Non-pigmented ciliary epithelial cell (primary cell): ENCODE data around the gene SCN3A.

Source experiments
- DNase-seq: peaks from one replicate; pipeline ENCODE4 v3.0.0-alpha.2; 2010; ENCODE audit warnings: low read depth

Gene SCN3A

GRCh38 chr2:165112133-165112573, 91.7 kb downstream of the SCN3A start:
- no peak for DNase-seq

GRCh38 chr2:165110394-165110793, 93.5 kb downstream of the SCN3A start:
- DNase-seq: no peak

DNA sequence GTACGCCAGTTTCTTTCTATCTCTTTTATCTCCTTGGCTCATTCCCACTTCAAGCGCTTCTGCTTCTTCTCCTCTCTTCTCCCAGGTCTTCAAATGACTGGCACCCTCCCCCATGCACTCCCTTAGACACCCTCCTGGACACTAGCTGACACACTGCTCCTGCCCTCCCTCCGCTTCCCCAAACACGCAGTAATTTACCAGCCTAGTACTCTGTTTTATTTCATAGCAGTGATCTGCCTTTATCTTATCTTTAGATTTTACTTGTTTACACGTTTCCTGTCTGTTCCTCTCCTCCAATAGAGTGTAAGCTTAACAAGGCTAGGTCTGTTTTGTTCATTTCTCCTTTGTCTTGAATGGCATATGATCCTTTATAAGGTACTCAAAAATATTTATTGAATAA, 93.9 kb downstream of the SCN3A start:
- DNase-seq: no peak

- DNase-seq: no peak
These were observed 97.9 kb downstream of the SCN3A start for GRCh38 chr2:165105926-165106325.

- DNase-seq: no peak
These were observed 115.6 kb downstream of the SCN3A start for GRCh38 chr2:165087933-165088901.

- no peak for DNase-seq
These were observed 117.5 kb downstream of the SCN3A start for GRCh38 chr2:165086337-165086736.

GRCh38 chr2:165083326-165083725, 120.5 kb downstream of the SCN3A start:
- no peak for DNase-seq

DNA sequence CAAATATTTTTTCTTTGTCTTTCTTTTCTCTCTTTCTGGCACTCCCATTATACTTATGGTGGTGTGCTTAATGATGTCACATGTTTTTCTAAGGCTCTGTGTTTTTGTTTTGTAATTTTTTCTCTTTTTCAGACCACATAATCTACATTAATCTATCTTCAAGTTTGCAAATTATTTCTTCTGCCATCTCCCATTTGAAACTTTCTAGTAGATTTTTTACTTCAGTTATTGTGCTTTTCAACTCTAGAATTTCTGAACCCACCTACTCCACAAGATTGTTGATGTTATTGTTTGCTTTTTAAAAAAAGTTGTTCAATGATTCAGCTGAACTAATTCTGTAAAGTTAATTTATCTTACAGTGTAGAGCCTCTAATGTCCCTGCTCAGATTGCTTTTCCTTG, 121.4 kb downstream of the SCN3A start:
- no peak for DNase-seq

DNA sequence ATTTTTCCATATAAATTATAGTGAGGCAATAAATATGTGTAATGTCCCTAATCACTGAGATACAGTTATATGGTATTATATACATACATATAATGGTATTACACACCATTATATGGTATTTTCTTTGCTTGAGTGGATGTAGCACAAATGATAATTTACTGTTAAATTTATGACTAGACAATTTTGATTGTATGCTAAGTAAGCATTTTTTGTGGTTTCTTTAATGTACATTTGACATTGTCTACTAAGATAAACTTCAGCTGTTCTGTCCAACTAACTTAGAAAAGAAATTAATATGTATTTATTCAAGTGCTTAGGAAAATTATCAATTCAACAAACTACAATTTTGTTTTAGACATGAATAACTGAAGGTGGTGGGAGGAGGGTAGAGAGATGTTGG, 122.6 kb downstream of the SCN3A start:
- no peak for DNase-seq

DNA sequence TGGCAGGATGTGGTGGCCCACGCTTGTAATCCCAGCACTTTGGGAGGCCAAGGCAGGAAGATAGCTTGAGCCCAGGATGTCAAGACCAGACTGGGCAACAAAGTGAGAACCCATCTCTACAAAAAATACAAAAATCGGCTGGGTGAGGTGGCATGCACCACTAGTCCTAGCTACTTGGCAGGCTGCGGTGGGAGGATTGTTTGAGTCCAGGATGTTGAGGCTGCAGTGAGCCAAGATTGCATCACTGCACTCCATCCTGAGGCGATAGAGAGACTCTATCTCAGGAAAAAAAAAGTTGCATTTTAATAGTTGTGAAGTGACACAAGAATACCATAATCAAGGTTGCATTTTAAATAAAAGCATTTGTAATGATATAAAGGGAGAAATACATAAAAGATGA, 124.4 kb downstream of the SCN3A start:
- no peak for DNase-seq

DNA sequence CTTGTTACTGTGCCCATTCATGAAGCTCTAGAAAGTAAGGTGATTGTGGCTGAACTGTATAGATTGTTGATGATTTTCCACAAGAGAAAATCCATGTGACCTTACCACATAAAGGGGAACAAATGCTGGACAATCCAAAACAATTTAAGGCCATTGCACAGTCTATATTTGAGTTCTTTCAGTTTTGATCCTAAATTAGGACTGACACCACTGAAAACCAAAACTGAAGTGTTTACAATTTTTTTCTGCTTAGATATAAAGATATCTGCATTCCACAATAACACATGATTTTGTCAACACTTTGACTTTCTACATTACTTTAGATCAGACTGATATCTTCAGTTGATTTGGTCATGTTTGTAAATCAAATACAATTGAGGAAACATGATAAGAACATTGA, 124.9 kb downstream of the SCN3A start:
- DNase-seq: no peak

DNA sequence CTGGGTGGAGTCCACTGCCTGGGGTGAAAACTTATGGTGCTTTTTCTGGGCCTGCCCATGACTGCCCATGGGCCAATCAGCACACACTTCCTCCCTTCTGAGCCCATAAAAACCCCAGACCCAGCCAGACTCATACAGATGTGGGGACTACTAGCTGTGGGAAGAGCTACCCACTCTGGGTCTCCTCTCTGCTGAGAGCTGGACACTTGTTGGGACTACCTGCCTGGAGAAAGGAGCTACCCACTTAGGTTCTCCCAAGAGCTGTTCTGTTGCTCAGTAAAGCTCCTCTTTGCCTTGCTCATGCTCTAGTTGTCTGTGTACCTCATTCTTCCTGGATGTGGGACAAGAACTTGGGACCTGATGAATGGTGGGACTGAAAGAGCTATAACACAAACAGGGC, 129.0 kb downstream of the SCN3A start:
- no peak for DNase-seq

GRCh38 chr2:165074323-165074722, 129.5 kb downstream of the SCN3A start:
- no peak for DNase-seq

DNA sequence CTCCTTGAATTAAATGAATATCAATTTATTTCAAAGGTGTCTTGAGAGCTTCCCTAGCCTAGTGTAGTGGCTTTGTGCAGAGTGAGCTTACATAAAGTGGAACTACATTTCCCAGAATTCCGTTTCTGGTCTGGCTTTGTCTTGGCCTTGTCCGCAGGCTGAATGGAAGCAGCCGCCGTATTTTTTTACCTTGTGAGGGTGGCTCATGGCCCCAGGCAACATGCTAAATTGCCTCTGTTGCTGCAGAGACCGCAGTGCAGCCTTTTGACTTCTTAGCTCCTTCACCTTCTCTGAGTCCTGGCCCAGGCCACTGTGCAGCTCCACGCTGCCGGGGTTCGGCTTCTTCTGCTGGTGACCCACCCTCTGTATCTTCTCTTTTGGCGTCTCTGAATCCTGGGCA, 133.8 kb downstream of the SCN3A start:
- DNase-seq: no peak

DNA sequence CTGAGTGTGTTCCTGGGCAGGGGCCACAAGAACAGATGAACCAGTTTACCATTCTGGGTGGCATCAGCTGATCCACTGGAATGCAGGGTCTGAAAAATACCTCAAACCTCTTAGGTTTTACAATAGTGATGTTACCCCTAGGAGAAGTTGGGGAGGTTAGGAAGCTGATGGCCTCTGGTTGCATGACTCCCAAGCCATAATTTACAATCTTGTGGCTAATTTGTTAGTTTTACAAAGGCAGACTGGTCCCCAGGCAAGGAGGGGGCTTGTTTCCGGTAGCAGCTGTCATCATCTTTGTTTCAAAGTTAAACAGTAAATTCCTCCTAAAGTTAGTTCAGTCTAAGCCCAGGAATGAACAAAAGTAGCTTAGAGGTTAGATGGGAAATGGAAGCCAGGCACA, 134.7 kb downstream of the SCN3A start:
- DNase-seq: no peak

GRCh38 chr2:165068487-165068757, 135.4 kb downstream of the SCN3A start:
- DNase-seq: no peak

GRCh38 chr2:165067643-165068486, 136.0 kb downstream of the SCN3A start:
- no peak for DNase-seq

- DNase-seq: no peak
These were observed 139.1 kb downstream of the SCN3A start for GRCh38 chr2:165064743-165065142.

DNA sequence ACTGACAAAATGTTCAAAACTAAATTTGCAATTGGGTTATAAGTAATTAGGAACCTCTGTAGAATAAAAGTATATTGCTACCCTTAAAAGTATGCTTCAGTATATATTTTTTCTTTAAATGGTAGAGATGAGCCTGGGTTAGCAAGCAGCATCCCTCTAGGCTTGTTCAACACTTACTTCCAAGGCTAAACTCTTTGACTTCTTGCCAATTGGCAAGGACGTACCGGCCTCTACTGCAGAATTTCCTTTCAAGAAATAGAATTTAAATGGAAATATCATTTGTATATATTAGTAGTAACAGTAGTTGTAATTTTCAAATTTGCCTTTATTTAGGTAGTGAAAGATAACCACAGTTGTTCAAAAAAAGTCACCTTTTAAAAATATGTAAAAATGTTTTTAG, 143.4 kb downstream of the SCN3A start:
- no peak for DNase-seq

DNA sequence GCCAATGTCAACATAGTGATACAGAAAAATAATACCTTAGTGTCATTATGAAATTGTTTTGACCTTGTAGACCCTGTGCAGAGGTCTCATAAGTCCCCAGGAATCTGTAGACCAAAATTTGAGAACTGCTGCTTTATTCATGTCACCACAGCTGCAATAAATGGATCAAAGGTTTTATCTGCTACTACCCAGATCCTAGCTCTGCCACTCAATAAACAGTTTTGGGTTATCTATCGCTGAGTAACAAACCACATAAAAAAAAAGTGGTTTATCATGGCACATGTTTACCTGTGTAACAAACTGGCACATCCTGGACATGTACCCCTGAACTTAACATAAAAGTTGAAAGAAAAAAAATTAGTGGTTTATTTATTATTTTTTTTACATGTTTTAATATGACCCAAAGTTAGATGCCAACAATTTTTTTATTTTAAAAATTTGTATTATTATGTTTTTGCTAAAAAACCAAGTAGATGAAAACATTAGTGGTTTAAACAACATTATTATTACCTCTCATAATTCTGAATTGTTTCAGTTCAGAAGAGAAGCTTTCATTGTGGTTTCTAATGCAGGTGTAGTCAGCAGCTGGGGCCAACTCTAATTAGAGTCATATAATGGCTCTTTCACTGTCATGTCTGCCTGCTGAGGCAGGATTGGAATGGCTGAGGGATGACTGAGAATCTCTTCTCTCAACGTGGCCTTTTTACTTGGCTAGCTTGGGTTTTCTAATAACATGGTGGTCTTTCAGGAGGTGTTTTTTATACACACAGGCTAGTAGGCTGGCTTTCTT, 145.2 kb downstream of the SCN3A start:
- no peak for DNase-seq

DNA sequence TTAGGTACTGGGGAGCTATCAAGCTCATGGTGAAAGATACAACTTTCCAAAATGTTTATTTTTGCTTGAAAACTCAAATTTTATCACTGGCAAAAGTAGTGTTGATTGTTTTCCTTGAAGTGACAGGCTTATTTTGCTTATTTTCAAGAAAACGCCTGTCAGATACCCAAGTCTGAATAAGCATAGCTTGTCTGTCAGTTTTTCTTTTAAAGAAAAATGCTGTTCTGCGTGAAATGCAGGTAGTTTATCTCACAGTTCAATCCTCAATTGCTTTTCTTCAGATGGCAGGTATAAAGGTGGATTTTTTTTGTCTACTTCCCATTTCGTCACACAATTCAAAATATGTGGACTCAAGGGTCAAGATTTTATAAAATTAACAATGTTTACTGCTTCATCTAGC, 145.9 kb downstream of the SCN3A start:
- DNase-seq: no peak

DNA sequence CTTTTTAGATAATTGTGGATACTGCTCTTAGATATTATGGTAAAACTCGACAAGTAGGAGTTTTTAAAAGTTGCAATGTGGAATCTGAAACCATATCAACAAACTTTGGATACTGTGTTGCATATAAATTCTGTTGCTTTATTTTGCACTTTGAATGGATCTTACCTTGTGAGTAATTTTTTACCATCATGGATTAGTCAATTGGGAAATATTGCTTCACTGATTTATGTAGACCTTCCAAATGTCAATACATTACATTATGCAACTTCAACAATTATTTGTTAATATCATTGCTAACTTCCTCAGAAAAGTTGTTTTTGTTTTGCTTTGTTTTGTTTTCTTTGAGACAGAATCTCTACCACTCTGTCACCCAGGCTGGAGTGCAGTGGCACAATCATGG, 146.5 kb downstream of the SCN3A start:
- DNase-seq: no peak

DNA sequence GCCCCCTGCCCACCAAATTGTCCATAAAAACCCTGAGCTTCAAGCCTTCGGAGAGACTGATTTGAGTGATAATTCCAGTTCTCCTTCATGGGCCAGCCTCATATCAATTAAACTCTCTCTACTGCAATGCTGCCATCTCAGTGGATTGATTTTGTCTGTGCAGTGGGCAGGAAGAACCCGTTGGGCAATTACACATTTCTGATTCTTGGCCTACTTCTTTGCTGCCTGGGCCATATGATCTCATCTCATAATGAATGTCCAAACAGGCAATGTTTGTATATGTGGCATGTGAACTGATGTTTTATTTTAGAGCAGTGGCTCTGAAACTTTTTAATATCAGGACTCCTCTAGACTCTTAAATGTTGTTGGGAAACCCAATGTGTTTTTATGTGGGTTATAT, 147.3 kb downstream of the SCN3A start:
- no peak for DNase-seq
